GM21576 (cell line): ENCODE data around the gene AZU1.
"Not testable (repeated sequence)": the region's sequence is repeated elsewhere in the genome, so short reads cannot be mapped to it uniquely, and the experiment has no call there.

Source experiments
- ATAC-seq: cut with Tn5 transposase; IDR thresholded peaks from one replicate; pipeline ENCODE4 v1.9.1; 2021; ENCODE audit warnings: mild to moderate bottlenecking, moderate library complexity; ENCODE audit not compliant: unreplicated experiment

Gene AZU1

DNA sequence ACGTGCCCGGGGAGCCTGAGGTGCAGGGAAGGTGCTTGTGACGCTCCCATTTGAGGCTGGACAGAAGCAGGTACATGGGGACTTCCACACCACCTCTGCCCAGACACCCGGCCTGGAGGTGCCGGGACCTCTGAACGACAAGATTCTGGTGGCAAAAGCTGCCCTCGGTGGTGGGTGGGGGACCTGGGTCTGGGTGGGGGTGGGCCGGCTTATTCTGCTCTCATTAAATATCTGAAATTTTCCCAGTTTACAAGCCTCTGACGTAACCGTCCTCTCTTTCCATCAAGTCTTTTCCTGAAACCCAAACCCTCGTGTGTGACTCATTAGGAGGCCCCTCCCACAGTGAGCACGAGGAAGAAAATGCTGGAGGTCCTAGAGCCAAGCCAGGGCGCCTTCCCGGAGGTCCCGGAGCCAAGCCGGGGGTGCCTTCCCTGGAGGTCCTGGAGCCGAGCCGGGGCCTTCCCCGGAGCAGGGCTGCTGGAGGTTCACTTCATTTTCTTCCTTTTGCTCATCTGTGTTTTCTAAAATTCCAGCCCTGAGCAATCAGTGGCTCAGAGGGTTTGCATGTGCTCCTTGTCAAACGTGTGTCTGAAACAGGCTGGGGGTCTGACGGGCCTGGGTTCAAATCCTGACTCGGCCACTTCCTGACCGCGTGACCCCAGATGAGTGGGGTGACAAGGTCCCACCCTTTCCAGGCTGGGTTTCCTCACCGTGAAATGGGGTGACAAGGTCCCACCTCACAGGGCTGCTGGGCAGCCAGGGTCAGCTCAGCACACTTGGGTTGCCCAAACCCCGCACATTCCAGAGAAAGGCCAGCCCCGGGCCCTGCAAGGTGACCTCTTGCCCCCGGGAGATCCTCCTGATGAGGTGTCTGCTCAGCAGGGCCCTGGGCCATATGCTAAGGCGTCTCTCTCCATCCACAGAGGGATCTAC is 41.9 kb downstream of the AZU1 start:
- ATAC-seq: no peak

DNA sequence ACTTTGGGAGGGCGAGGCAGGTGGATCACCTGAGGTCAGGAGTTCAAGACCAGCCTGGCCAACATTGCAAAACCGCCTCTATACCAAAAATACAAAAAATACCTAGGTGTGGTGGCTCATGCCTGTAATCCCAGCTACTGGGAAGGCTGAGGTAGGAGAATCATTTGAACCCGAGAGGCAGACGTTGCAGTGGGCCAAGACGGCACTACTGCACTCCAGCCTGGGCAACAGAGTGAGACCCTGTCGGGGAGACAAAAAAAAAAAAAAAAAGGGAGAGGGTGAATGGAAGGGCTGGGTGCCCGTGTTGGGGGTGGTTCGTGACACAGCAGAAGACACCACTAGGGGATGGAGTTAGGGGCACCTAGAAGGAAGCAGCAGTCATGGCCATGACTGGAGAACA is 42.7 kb downstream of the AZU1 start:
- ATAC-seq: no peak

DNA sequence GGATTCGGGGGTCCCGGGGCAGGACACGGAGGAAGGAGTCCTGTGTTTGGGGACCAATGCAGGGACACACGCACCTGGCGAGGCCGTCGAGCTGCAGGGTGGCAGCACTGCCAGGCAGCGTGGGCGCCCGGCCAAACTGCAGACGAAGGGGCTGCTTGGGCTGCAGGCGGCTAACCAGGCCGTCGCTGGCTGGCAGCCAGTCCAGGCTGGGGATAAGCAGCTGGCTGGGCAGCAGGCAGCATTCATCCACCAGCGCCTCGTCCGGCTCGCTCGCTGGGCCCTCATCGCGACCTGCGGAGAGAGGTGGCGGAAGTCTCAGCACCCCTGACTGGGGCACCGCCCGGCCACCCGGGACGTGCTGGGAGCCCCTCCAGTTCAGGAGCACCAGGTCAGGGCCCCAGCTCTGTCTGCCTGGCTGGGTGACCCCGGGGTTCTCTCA is 43.3 kb downstream of the AZU1 start:
- ATAC-seq: no peak

DNA sequence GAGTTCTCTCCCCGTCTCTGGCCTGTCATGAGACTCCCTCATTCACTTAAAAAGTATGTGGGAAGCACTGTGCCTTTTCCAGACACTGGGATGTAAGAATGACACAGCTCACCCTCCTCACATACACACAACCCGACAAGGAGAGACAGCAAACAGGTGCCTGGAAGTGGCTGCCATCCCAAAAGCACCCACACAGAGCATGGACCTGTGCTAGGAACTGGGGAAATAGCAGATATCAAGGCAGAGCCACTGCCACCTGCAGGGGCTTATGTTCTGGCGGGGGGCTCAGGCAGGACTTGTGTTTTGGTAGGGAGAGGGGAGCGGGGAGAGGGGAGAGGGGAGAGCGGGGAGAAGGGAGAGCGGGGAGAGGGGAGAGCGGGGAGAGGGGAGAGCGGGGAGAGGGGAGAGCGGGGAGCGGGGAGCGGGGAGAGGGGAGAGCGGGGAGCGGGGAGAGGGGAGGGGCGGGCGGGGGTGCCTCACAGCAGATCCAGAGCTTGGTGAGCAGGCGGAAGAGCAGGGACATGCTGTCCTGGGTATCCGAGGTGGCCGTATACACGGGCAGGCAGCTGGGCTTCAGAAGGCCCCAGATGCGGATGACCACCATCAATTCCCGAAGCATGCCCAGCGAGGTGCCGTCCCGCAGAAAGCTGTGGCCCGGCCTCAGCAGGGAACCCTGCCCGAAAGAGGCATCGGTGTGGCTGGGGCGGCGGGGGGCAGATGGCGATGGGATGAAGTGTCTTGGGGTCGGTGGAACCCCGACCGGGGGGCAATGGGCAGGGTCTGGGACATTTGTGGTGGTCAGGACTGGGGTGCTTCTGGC is 44.0 kb downstream of the AZU1 start:
- ATAC-seq: no peak

DNA sequence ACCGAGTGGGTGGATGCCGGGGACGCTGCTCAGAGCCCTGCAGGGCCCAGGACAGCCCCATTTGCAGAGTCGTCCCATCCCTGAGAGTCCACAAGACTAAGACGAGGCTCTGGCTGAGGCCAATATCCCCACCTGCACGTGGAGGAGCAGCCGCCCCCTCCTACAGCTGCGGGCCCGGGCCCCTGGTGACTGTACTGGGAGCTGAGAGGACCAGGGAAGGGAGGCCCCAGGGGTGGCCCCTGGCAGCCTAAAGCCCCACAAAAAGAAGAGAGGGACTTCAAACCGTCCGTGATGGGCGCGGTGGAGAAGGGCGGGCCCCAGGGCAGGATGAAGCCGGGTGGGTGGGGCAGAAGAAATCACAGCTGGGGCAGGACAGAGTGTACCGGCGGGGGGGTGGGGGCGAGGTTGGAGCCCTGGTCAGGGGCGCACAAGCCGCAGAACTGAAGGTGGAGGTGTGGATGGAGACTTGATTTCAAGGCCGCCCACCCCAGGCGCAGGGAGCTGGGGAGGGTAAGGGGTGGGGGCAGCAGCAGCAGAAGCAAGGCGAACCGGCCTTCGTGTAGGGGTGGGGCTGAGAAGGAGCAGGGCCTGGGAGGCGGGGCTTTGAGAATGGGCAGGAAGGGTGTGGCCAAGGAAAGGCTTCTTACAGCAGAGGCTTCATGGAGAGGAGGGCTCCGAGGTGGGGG is 44.8 kb downstream of the AZU1 start:
- ATAC-seq: peak; percentile 43

DNA sequence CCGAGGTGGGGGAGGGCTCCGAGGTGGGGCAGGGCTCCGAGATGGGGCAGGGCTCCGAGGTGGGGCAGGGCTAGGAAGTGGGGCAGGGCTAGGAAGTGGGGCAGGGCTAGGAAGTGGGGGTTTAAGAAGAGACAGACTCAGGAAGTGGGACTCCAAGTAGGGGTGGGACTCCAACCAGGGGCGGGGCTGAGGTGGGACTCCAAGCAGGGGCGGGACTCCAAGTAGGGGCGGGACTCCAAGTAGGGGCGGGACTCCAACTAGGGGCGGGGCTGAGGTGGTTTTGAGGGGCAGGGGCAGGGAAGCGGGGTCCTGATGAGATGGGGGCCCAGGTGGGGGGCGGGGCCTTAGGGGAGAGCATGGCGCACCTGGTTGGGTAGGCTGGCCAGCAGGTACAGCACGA is 45.4 kb downstream of the AZU1 start:
- no peak for ATAC-seq

DNA sequence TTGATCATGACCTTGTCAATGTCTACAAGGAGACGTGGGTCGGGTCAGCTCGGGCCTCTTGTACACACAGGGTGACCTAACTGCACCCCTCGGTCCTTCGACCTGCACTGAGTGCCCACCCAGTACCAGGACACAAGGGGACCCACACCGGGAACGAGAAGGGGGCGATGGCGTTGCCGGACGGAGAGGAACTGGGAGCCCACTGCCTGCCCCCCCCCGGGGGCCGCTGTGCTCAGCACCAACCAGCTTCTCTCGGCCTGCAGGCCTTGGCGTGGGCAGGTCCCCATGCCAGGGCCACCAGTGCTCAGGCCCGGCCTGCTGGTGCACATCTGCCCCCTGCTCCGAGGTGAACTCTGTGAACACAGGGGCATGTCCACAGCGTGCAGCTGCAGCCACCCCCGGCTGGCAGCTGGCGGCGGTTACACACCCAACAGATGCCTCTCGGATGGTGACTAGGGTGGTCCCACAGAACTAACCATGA is 46.0 kb downstream of the AZU1 start:
- no peak for ATAC-seq

DNA sequence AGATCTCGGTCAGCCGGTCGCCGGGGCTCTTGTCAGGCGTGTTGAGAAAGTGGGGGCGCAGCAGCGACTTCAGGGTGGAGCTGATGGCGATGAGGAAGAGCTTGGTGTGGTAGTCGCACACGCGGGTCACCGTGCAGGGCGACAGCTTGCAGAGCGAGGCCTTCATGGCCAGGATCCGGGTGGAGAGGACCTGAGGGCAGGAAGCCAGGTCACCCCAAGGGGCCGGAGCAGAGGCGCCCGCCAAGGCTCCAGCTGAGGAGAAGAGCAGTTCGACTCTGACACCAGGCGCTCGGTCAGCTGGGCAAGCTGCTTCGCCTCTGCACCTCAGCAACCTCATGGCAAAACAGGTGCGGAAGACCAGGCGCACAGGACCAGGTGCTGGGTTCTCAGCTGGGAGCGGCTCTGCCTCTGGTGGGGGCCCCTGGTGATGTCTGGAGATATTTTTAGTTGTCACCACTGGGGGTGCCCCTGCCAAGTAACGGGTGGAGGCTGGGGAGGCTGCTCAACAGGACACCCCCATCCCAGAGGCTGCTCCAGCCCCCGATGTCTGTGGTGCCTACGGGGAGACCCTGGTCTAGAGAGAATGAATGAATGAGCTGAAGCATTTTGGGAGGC is 47.7 kb downstream of the AZU1 start:
- no peak for ATAC-seq

DNA sequence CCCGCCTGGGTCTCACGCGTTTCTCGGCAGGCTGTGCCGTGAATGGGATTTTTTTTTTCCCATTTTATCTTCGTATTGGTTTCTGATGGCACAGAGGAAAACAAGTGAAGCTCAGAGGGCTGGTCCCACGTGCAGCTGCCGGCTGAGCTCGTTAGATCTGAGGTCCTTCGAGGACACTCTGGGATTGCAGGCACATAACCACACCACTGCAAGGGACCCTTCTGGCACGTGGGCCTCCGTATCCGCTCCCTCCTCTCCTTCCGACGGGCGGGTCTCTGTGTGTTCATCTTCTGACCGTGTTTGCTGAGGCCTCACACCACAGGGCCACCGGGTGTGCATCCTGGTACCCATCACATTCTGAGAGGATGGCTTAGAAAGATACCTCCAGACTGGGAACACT is 48.5 kb downstream of the AZU1 start:
- ATAC-seq: no peak

DNA sequence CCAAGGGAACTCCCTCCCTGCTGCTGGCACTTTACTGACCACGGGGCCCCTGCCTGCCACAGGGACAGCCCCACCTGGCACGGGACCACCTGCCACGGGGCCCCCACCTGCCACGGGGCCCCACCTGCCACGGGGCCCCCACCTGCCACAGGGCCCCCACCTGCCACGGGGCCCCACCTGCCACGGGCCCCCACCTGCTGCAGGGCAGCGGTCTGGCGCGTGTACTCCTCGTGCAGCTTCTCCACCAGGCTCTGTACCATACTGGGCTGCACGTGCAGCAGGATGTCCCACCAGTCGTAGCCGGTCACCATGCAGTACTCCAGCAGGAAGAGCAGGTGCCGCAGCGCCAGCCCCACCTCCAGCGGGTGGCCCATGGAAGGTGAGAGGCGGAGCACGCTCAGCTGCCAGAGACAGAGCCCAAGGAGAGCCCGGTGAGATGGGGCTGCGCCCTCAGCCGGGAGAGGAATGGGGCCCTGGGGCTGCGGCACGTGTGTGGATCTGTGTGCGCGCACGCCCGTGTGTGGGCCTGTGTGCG is 49.2 kb downstream of the AZU1 start:
- no peak for ATAC-seq

DNA sequence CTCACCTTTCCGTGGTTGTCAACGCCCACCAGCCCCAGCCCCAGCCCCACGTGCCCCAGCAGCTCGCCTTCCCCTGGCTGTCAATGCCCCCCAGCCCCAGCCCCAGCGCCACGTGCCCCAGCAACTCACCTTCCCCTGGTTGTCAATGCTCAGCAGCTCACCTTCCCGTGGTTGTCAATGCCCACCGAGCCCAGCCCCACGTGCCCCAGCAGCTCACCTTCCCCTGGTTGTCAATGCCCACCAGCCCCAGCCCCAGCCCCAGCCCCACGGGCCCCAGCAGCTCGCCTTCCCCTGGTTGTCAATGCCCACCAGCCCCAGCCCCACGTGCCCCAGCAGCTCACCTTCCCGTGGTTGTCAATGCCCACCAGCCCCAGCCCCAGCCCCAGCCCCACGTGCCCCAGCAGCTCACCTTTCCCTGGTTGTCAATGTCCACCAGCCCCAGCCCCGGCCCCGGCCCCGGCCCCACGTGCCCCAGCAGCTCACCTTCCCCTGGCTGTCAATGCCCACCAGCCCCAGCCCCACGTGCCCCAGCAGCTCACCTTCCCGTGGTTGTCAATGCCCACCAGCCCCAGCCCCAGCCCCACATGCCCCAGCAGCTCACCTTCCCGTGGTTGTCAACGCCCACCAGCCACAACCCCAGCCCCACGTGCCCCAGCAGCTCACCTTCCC is 50.5 kb downstream of the AZU1 start:
- ATAC-seq: not testable (repeated sequence)

DNA sequence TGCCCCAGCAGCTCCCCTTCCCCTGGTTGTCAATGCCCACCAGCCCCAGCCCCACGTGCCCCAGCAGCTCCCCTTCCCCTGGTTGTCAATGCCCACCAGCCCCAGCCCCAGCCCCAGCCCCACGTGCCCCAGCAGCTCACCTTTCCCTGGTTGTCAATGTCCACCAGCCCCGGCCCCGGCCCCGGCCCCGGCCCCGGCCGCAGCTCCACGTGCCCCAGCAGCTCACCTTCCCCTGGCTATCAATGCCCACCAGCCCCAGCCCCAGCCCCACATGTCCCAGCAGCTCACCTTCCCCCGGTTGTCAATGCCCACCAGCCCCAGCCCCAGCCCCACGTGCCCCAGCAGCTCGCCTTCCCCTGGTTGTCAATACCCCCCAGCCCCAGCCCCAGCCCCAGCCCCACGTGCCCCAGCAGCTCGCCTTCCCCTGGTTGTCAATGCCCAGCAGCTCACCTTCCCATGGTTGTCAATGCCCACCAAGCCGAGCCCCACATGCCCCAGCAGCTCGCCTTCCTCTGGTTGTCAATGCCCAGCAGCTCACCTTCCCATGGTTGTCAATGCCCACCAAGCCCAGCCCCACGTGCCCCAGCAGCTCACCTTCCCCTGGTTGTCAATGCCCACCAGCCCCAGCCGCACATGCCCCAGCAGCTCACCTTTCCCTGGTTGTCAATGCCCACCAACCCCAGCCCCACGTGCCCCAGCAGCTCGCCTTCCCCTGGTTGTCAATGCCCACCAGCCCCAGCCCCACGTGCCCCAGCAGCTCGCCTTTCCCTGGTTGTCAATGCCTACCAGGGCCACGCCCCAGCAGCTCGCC is 51.3 kb downstream of the AZU1 start:
- not testable (repeated sequence) for ATAC-seq

DNA sequence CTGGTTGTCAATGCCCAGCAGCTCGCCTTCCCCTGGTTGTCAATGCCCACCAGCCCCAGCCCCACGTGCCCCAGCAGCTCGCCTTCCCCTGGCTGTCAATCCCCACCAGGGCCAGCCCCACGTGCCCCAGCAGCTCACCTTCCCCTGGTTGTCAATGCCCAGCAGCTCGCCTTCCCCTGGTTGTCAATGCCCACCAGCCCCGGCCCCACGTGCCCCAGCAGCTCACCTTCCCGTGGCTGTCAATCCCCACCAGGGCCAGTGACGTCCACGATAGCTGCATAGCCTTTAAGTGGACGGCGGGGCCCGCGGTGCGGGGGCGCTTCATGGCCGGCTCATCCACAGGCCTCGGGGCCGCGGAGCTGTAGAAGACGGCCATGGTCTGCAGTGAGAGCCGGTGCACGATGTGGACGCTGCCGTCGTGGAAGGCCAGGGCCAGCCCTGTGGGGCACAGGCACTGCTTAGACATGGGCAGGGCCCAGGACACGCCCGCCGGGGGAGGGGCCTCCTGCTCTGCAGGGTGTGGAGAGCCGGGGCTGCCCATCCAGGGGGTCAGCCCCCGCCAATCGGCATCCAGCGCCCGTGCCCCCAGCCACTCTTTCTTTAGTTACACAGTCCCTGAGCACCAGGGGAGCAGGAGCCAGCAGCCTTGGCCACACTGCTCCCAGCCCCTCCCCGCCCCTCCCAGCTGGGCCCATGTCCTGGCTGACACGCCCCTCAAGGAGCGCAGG is 52.2 kb downstream of the AZU1 start:
- ATAC-seq: no peak
